ENCODE data around the gene PLAC9.

The PLAC9 gene

GRCh38 chr10:80161321-80162083 lies 29.0 kb downstream of the PLAC9 start:
- peak; percentile 13 for DNase-seq

GRCh38 chr10:80163741-80164341 lies 31.3 kb downstream of the PLAC9 start:
- no peak for DNase-seq

- no peak for DNase-seq
Measured at GRCh38 chr10:80164596-80164995, 32.1 kb downstream of the PLAC9 start.

GRCh38 chr10:80165173-80165572 lies 32.6 kb downstream of the PLAC9 start:
- no peak for DNase-seq

GRCh38 chr10:80166581-80167470 lies 34.3 kb downstream of the PLAC9 start:
- DNase-seq = no peak

- DNase-seq = no peak
Measured at GRCh38 chr10:80167471-80168161, 35.1 kb downstream of the PLAC9 start.

- no peak for DNase-seq
Measured at GRCh38 chr10:80168162-80168511, 35.6 kb downstream of the PLAC9 start.

GRCh38 chr10:80168679-80169380 lies 36.3 kb downstream of the PLAC9 start:
- peak; percentile 35 for DNase-seq

- no peak for DNase-seq
Measured at GRCh38 chr10:80170026-80170425, 37.5 kb downstream of the PLAC9 start.

GRCh38 chr10:80170641-80171040 lies 38.1 kb downstream of the PLAC9 start:
- no peak for DNase-seq

- DNase-seq = no peak
Measured at GRCh38 chr10:80171248-80171660, 38.7 kb downstream of the PLAC9 start.

GRCh38 chr10:80172896-80173295 lies 40.4 kb downstream of the PLAC9 start:
- no peak for DNase-seq

- no peak for DNase-seq
Measured at GRCh38 chr10:80173466-80173865, 40.9 kb downstream of the PLAC9 start.

GRCh38 chr10:80174641-80175395 lies 42.3 kb downstream of the PLAC9 start:
- no peak for DNase-seq

- no peak for DNase-seq
Measured at GRCh38 chr10:80176526-80176925, 44.0 kb downstream of the PLAC9 start.

- no peak for DNase-seq
Measured at GRCh38 chr10:80177781-80178636, 45.5 kb downstream of the PLAC9 start.

- DNase-seq = no peak
Measured at GRCh38 chr10:80182986-80183385, 50.5 kb downstream of the PLAC9 start.

GRCh38 chr10:80183436-80183835 lies 50.9 kb downstream of the PLAC9 start:
- DNase-seq = no peak

GRCh38 chr10:80184291-80184690 lies 51.8 kb downstream of the PLAC9 start:
- no peak for DNase-seq

- no peak for DNase-seq
Measured at GRCh38 chr10:80185578-80186299, 53.2 kb downstream of the PLAC9 start.
